Keratinocyte (primary cell): ENCODE data around the gene DENND2C. TPM values are rescaled to one million over a fixed set of nuclear protein-coding genes. Genes with fewer than 3 reads are reported as not detected.

Experiments used
- DNase-seq: peaks from one replicate; pipeline ENCODE4 v3.0.0-alpha.2; 2011; ENCODE audit warnings: low read depth, missing footprints, low spot score
- FAIRE-seq: peaks from 2 replicates; lab custom pipeline; 2011; peaks lifted over from hg19 to GRCh38; lab: Jason Lieb, UNC
- H2AFZ ChIP-seq: 2 replicates; pipeline ENCODE4 v1.6.0; 2012; ENCODE audit warnings: low read length, control low read depth, inconsistent platforms; ENCODE audit not compliant: control insufficient read depth
- H3K27ac ChIP-seq: 2 replicates; pipeline ENCODE4 v1.5.1; 2011; ENCODE audit warnings: low read length; ENCODE audit not compliant: control insufficient read depth, insufficient read depth
- H3K27me3 ChIP-seq: 3 replicates; pipeline ENCODE4 v1.6.0; 2011; ENCODE audit warnings: low read length; ENCODE audit not compliant: control insufficient read depth, insufficient read depth; ENCODE audit errors: extremely low read depth
- H3K36me3 ChIP-seq, 2 experiments: 2 replicates in 1 of 2; 3 replicates in 1 of 2; pipeline ENCODE4 v1.5.1; 2011; ENCODE audit warnings: low read length in 2 of 2, mild to moderate bottlenecking in 1 of 2; ENCODE audit not compliant: control insufficient read depth in 2 of 2, insufficient read depth in 2 of 2; ENCODE audit errors: extremely low read depth in 1 of 2
- H3K4me1 ChIP-seq: 3 replicates; pipeline ENCODE4 v1.5.1; 2011; ENCODE audit warnings: low read length; ENCODE audit not compliant: control insufficient read depth, insufficient read depth; ENCODE audit errors: extremely low read depth
- H3K4me2 ChIP-seq: 3 replicates; pipeline ENCODE4 v1.6.0; 2011; ENCODE audit warnings: low read depth, low read length; ENCODE audit not compliant: control insufficient read depth, insufficient read depth; ENCODE audit errors: extremely low read depth
- H3K4me3 ChIP-seq, 3 experiments: fragments of 200-600 bp in 1 of 3; sonication (generic) in 1 of 3; 2 replicates in 2 of 3; 3 replicates in 1 of 3; pipeline ENCODE4 v1.5.1; 2011 to 2016; ENCODE audit warnings: low read length in 3 of 3, mild to moderate bottlenecking in 3 of 3, control low read depth in 2 of 3, inconsistent platforms in 1 of 3, low read depth in 1 of 3, mixed read lengths in 1 of 3, mixed run types in 1 of 3, moderate library complexity in 1 of 3; ENCODE audit not compliant: control insufficient read depth in 2 of 3, insufficient read depth in 2 of 3; ENCODE audit errors: extremely low read depth in 1 of 3
- H3K79me2 ChIP-seq: 2 replicates; pipeline ENCODE4 v1.6.0; 2012; ENCODE audit warnings: low read length; ENCODE audit not compliant: control insufficient read depth, insufficient read depth
- H3K9ac ChIP-seq: 3 replicates; pipeline ENCODE4 v1.6.0; 2011; ENCODE audit warnings: low read length; ENCODE audit not compliant: control insufficient read depth, insufficient read depth; ENCODE audit errors: extremely low read depth
- H3K9me1 ChIP-seq: 3 replicates; pipeline ENCODE4 v1.6.0; 2011; ENCODE audit warnings: low read length; ENCODE audit not compliant: control insufficient read depth, insufficient read depth; ENCODE audit errors: extremely low read depth
- H3K9me3 ChIP-seq: 2 replicates; pipeline ENCODE4 v1.5.1; 2012; ENCODE audit warnings: low read depth, low read length; ENCODE audit not compliant: control insufficient read depth
- H4K20me1 ChIP-seq: 3 replicates; pipeline ENCODE4 v1.6.0; 2011; ENCODE audit warnings: low read length; ENCODE audit not compliant: control insufficient read depth, insufficient read depth; ENCODE audit errors: extremely low read depth
- EZH2 ChIP-seq: IDR thresholded peaks from one replicate; pipeline ENCODE4 v1.6.1; 2012; ENCODE audit warnings: inconsistent platforms, mild to moderate bottlenecking, low read length, moderate library complexity
- dilution Hi-C: fragments of 300-500 bp; cut with MboI; formaldehyde crosslinking; loops from one replicate; pipeline ENCODE4 v1.7.0; 2020; ENCODE audit warnings: low sequenced_read_pairs; ENCODE audit not compliant: extremely low pct_ligation_motif_present
- polyA plus RNA-seq, 5 experiments: library from polyadenylated mRNA; depleted of rRNA in 3 of 5; stranded (reverse) in 3 of 5; stranded (forward) in 1 of 5; unstranded in 1 of 5; fragments of >200 nt; gene quantifications; 1 replicate in 1 of 5; 2 replicates in 3 of 5; 3 replicates in 1 of 5; pipeline versions ENCODE4 v1.2.1 to v1.2.3, GENCODE V29; 2011 to 2012; ENCODE audit warnings: missing spikeins in 2 of 5, low read depth in 1 of 5, low replicate concordance in 1 of 5
- TF ChIP-seq, protein P1 (sequence below), 3 experiments: IDR thresholded peaks in 1 of 3; conservative IDR thresholded peaks in 1 of 3; optimal IDR thresholded peaks in 1 of 3; 2 replicates in 2 of 3; 3 replicates in 1 of 3; pipeline versions ENCODE3 to v1.5.1; 2011; ENCODE audit warnings: low read length in 3 of 3, mild to moderate bottlenecking in 3 of 3, moderate library complexity in 2 of 3, control low read depth in 1 of 3, inconsistent platforms in 1 of 3; ENCODE audit not compliant: insufficient read depth in 2 of 3; ENCODE audit errors: extremely low read depth in 1 of 3

Gene DENND2C
- polyA plus RNA-seq, 1 donor (not counting 4 experiments of a cell fraction or from before 2014, with no cell fraction given), result 9.5 TPM

- dilution Hi-C loops, result no loop called here
- Histone ChIP-seq H3K9me3 (no peaks in the 10 kb centered on the region), H3K27ac (no peak overlapping the region), H3K9ac (no peak overlapping the region), H3K79me2 (no peaks in the 10 kb centered on the region), H3K27me3 (no peaks in the 10 kb centered on the region), H4K20me1 (no peaks in the 10 kb centered on the region), H3K4me1 (peaks cover 8% of the 10 kb centered on the region), H3K4me2 (no peak overlapping the region), H3K4me3 (no peak overlapping the region), H3K9me1 (no peaks in the 10 kb centered on the region), H2AFZ (no peak overlapping the region), H3K36me3 (peaks cover 6 to 16% of the 10 kb centered on the region in 2 experiments)
- TF ChIP-seq, protein P1, sequence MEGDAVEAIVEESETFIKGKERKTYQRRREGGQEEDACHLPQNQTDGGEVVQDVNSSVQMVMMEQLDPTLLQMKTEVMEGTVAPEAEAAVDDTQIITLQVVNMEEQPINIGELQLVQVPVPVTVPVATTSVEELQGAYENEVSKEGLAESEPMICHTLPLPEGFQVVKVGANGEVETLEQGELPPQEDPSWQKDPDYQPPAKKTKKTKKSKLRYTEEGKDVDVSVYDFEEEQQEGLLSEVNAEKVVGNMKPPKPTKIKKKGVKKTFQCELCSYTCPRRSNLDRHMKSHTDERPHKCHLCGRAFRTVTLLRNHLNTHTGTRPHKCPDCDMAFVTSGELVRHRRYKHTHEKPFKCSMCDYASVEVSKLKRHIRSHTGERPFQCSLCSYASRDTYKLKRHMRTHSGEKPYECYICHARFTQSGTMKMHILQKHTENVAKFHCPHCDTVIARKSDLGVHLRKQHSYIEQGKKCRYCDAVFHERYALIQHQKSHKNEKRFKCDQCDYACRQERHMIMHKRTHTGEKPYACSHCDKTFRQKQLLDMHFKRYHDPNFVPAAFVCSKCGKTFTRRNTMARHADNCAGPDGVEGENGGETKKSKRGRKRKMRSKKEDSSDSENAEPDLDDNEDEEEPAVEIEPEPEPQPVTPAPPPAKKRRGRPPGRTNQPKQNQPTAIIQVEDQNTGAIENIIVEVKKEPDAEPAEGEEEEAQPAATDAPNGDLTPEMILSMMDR (optimal IDR thresholded peaks at IDR 0.05 in 1 of 3, IDR thresholded peaks at IDR 0.05 in 1 of 3, conservative IDR thresholded peaks at IDR 0.05 in 1 of 3; ENCODE audit: extremely low read depth in 1 of 3, insufficient read depth in 2 of 3, low read length in 3 of 3), result no peak
- TF ChIP-seq EZH2, result no peak
- FAIRE-seq (no peak), DNase-seq (no peak)
Measured at GRCh38 chr1:114703242-114703641, 33.4 kb upstream of the DENND2C start.

DNA sequence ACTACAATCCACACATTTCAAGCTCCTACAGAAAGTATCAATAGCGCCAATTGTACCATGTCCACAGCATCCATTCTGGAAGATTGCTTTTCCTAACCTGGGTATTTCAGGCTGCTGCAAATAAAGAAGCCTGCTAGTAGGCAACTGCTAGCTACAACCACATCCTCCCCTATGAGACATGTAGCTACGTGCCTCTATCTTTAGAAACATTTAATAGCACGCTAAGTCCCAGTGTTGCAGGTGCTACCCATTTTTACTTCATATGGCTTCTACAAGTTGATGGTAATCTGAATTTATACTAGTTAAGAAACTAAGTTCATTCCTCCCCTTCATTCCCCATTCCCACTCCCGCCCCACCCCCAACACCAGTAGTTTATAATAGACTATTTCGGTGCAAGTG, 32.9 kb upstream of the DENND2C start:
- dilution Hi-C loops, result no loop called here
- FAIRE-seq (peak; percentile 91), DNase-seq (no peak)
- H3K79me2 ChIP-seq, result no peaks in the 10 kb centered on the region
- no peak overlapping the region for H3K4me3 ChIP-seq
- peaks cover 5 to 12% of the 10 kb centered on the region in 2 experiments for H3K36me3 ChIP-seq
- H3K4me1 ChIP-seq, result peaks cover 8% of the 10 kb centered on the region
- no peak overlapping the region for H3K9ac ChIP-seq
- no peak overlapping the region for H2AFZ ChIP-seq
- H3K9me3 ChIP-seq, result no peaks in the 10 kb centered on the region
- no peaks in the 10 kb centered on the region for H3K27me3 ChIP-seq
- H3K27ac ChIP-seq, result no peak overlapping the region
- no peaks in the 10 kb centered on the region for H4K20me1 ChIP-seq
- H3K4me2 ChIP-seq, result no peak overlapping the region
- H3K9me1 ChIP-seq, result no peaks in the 10 kb centered on the region
- TF ChIP-seq, protein P1 (optimal IDR thresholded peaks at IDR 0.05 in 1 of 3, IDR thresholded peaks at IDR 0.05 in 1 of 3, conservative IDR thresholded peaks at IDR 0.05 in 1 of 3; ENCODE audit: extremely low read depth in 1 of 3, insufficient read depth in 2 of 3, low read length in 3 of 3), result no peak
- TF ChIP-seq EZH2, result no peak
